Adrenal gland (tissue), 5 donors: ENCODE results near the gene C2CD3.

Source experiments
- POLR2A ChIP-seq, 2 donors: fragments of 450-650 bp; IDR thresholded peaks; one replicate each; pipeline ENCODE4 v1.6.1; 2017; ENCODE audit warnings: antibody characterized with exemption in 2 of 2, mild to moderate bottlenecking in 2 of 2, moderate library complexity in 1 of 2
- TF ChIP-seq, protein P1 (sequence below), 6 experiments: fragments of 450-650 bp in 4 of 6; fragments of 200-600 bp in 2 of 6; sonication (generic) in 1 of 6; IDR thresholded peaks; 1 replicate in 5 of 6; 2 replicates in 1 of 6; pipeline versions ENCODE4 v1.5.1 to v1.8.0; 2016 to 2021; ENCODE audit warnings: antibody characterized with exemption in 6 of 6, mild to moderate bottlenecking in 2 of 6, moderate library complexity in 1 of 6
- donor health status: DM: no; HTN: no; CAD: no.

DNA sequence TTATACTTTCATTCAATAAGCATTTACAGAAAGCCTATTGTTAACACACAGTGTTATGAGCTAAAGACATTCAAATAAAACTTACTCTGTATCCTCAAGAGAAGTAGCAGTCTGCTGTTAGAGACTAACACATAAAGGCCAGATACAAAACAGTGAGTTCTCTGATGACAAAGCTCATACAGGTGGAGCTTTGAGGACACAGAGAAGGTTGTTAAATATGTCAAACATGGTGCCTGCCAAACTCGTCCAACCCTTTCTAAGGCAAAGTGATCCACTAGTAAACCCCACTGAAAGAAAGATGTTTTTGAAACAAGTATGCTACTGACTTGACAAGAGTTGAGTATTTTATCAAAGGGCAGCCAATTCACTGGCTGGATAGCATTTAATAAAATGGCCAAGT lies 70.1 kb downstream of the C2CD3 start:
- no peak for TF ChIP-seq POLR2A (IDR thresholded peaks at IDR 0.05)
- TF ChIP-seq, protein P1, sequence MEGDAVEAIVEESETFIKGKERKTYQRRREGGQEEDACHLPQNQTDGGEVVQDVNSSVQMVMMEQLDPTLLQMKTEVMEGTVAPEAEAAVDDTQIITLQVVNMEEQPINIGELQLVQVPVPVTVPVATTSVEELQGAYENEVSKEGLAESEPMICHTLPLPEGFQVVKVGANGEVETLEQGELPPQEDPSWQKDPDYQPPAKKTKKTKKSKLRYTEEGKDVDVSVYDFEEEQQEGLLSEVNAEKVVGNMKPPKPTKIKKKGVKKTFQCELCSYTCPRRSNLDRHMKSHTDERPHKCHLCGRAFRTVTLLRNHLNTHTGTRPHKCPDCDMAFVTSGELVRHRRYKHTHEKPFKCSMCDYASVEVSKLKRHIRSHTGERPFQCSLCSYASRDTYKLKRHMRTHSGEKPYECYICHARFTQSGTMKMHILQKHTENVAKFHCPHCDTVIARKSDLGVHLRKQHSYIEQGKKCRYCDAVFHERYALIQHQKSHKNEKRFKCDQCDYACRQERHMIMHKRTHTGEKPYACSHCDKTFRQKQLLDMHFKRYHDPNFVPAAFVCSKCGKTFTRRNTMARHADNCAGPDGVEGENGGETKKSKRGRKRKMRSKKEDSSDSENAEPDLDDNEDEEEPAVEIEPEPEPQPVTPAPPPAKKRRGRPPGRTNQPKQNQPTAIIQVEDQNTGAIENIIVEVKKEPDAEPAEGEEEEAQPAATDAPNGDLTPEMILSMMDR (IDR thresholded peaks at IDR 0.05): no peak
